ENCODE results near the gene HPSE.

HPSE gene

DNA sequence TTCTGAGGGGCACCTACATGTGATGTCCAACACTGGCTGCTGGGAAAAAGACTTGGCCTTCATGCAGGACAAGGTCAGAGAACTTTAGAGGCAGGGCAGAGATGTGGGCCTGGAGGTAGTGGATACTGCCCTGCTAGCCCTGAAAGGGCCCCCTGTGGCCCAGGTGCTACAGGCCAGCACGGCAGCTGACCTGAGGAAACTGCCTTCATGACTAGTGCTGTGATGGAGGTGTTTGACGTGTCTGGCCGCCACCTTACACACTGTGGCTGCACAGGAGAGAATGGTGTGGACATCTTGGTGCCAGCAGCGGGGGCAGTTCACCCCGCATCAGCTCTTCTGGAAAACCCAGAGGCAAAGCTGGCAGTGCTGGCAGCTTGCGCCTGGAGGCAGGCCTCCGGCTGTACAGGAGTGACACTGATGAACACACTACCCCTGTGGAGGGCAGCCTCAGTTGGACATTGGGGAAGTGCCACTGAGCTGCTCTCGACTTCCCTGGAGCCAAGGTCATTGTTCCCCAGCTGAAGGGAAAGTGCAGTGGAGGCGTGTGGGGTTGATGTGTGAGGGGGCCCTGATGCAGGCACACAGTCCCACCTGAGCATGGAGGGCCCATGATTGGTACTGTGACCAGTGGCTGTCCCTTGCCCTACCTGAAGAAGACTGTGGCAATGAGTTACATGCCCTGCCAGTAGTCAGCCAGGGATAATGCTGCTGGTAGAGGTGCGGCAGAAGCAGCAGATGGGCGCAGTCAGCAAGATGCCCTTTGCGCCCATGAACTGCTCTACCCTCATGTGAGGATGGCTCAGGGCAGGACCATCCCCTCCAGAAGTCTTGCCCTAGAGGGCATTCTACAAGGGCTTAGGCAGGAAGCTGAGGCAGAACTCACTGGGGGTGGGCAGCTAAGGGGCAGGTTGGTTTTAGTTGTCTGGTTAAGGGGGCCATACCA lies 87.0 kb downstream of the HPSE start:
- DNase-seq (ENCODE audit: low read depth) = no peak

All from stimulated activated CD8-positive, alpha-beta memory T cell treated with anti-CD3 and anti-CD28 coated beads, Interleukin-4, amount 100 ng/mL, for 24 hours (primary cell).